Measurements from ENCODE around the gene TBC1D17. TPM values are rescaled to one million over a fixed set of nuclear protein-coding genes. Genes with fewer than 3 reads are reported as not detected.

Gene TBC1D17
- polyA plus RNA-seq, 3 donors from 2014 or later: 7.1 to 18.4 (median 7.3) TPM

DNA sequence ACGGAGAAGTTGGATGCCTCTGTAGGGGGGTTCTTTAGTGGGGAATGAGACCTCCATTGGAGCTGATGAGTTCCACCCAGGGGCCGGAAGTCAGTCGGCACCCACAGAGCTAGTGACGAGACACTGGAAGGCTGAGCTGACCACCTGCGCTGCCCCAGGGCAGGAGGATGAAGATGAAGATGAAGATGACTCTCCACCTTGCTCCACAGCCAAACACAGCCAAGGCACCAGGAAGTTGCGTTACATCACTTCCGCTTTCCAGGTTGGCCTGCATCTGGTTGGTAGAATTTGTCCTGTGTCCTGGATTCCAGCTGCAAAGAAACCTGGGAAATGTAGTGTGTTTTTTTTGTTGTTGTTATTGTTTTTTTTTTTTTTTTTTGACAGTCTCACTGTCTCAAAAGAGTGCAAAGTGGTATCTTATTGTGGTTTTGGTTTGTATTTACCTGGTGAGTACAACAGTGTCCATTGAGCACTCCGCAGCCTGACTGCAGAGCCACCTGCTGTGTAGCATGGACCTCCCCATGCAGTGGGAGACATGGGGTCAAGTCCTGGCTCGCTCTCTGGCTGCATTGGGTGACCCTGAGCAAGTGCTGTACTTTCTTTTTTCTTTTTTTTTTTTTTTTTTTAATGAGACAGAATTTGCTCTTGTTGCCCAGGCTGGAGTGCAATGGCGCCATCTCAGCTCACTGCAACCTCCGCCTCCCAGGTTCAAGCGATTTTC, 1.9 kb downstream of the TBC1D17 start:
- peaks cover 23 to 29% of the 10 kb centered on the region in 2 donors for H3K4me1 Mint-ChIP-seq
- no peak for DNase-seq
- H3K27ac Mint-ChIP-seq: peak overlapping the region in 2 of 6 donors; percentile 30 to 53
- H3K27me3 Mint-ChIP-seq (ENCODE audit: low read depth in 3 of 3): peaks cover 2 to 3% (median 2%) of the 10 kb centered on the region in 3 donors
- peaks cover 9 to 19% (median 10%) of the 10 kb centered on the region in 3 donors for H3K36me3 Mint-ChIP-seq
- H3K4me3 Mint-ChIP-seq: peak overlapping the region in 2 of 5 donors; percentile 25 to 50
- H3K9me3 Mint-ChIP-seq: no peaks in the 10 kb centered on the region

DNA sequence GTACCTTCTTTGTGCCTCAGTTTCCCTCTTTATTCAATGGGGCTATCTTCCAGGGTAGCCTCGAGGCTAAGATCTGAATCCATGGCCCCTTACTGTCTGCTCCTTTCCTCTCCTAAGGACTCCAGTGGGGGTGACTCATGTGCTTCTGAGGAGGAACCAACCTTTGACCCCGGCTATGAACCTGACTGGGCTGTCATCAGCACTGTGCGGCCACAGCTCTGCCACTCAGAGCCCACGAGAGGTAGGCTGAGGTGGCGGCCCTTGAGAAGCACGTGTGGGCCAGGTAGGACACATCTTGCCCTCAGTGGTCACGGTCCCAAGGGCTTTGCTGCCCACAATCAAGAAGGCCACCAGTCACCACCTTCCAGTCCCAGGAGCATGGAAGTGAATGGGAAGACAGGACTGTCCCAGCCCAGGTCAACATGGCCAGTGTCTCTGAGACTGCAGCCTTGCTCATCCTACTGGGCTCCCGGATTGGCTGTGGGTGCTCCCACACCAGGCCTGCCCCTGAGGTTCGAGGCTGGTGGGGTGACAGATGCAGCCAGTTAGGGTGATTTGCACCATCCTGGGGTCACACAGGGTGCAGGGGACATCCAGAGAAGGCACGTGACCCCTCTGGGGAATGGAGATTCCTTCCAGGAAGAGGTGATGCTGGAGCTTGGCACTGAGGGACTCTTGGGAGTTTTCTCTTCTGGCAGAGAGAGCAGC, 2.8 kb downstream of the TBC1D17 start:
- Mint-ChIP-seq H3K4me3 (peak overlapping the region in 2 of 5 donors; percentile 35 to 50), H3K27ac (peak overlapping the region in 2 of 6 donors; percentile 30 to 34), H3K27me3 (ENCODE audit: low read depth in 3 of 3) (peaks cover 2% of the 10 kb centered on the region in 3 donors), H3K36me3 (peaks cover 9 to 26% (median 15%) of the 10 kb centered on the region in 3 donors), H3K9me3 (no peaks in the 10 kb centered on the region), H3K4me1 (peaks cover 21 to 23% of the 10 kb centered on the region in 2 donors)
- DNase-seq: no peak

DNA sequence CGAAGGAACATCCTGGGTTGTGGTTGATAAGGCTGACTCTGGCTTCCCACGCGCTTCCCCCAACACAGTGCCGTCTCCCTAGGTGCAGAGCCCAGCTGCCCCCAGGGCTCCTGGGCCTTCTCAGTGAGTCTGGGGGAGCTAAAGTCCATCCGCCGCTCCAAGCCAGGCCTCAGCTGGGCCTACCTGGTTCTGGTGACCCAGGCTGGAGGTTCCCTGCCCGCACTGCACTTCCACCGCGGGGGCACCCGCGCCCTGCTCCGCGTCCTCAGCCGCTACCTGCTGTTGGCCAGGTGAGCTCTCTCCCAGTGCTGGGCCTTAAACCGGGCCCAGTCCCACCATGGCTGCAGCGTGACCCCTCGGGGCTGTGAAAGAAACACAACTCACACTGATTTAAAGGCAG, 3.7 kb downstream of the TBC1D17 start:
- peaks cover 9 to 28% (median 15%) of the 10 kb centered on the region in 3 donors for H3K36me3 Mint-ChIP-seq
- no peak for DNase-seq
- peaks cover 2% of the 10 kb centered on the region in 3 donors for H3K27me3 Mint-ChIP-seq (ENCODE audit: low read depth in 3 of 3)
- no peak overlapping the region for H3K4me3 Mint-ChIP-seq
- peaks cover 14 to 15% of the 10 kb centered on the region in 2 donors for H3K4me1 Mint-ChIP-seq
- no peaks in the 10 kb centered on the region for H3K9me3 Mint-ChIP-seq
- H3K27ac Mint-ChIP-seq: no peak overlapping the region

DNA sequence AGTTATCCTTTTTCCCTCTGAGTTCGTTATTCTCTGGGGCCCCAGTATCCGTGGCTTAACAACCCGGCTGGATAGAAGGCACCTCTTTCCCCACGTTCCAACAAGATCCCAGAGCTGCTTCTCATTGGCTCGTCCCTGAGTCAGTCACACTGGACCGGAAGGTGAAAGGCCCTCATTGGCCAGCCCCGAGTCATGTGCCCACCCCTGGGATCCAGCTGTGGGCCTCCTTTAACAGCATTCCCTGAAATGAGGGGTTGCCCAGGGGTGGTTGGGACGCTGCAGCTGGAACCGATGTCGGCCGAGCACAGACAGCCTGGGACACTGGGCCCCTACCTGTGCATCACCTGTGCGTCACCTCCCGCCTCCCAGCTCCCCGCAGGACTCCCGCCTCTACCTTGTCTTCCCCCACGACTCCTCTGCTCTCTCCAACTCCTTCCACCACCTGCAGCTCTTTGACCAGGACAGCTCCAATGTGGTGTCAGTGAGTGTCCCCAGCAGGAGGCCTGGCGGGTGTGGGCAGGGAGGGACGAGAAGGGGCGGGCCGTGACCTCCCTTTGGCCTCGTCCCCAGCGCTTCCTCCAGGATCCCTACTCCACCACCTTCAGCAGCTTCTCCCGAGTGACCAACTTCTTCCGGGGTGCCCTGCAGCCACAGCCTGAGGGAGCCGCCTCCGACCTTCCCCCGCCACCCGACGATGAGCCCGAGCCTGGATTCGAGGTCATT, 4.3 kb downstream of the TBC1D17 start:
- Mint-ChIP-seq H3K9me3 (no peaks in the 10 kb centered on the region), H3K36me3 (peaks cover 9 to 28% (median 15%) of the 10 kb centered on the region in 3 donors), H3K4me3 (no peak overlapping the region), H3K4me1 (peaks cover 14 to 15% of the 10 kb centered on the region in 2 donors), H3K27ac (peak overlapping the region in 1 of 6 donors; percentile 43), H3K27me3 (ENCODE audit: low read depth in 3 of 3) (peaks cover 2% of the 10 kb centered on the region in 3 donors)
- no peak for DNase-seq

DNA sequence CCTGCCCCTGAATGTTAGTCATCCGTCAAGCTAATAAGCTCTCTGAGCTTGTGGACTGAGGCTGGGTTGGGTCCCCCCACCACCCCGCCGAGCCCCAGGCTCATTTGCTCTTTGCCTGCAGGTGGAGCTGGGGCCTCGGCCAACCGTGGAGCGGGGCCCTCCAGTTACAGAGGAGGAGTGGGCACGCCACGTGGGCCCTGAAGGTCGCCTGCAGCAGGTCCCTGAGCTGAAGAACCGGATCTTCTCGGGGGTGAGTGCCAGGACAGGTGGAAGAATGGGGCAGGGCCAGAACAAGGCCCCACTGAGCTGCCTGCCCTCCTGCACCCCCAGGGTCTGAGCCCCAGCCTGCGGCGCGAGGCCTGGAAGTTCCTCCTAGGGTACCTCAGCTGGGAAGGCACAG, 5.1 kb downstream of the TBC1D17 start:
- DNase-seq: no peak
- H3K36me3 Mint-ChIP-seq: peaks cover 9 to 28% (median 15%) of the 10 kb centered on the region in 3 donors
- no peak overlapping the region for H3K27ac Mint-ChIP-seq
- peaks cover 14 to 15% of the 10 kb centered on the region in 2 donors for H3K4me1 Mint-ChIP-seq
- no peak overlapping the region for H3K4me3 Mint-ChIP-seq
- H3K9me3 Mint-ChIP-seq: no peaks in the 10 kb centered on the region
- H3K27me3 Mint-ChIP-seq (ENCODE audit: low read depth in 3 of 3): peaks cover 2% of the 10 kb centered on the region in 3 donors

DNA sequence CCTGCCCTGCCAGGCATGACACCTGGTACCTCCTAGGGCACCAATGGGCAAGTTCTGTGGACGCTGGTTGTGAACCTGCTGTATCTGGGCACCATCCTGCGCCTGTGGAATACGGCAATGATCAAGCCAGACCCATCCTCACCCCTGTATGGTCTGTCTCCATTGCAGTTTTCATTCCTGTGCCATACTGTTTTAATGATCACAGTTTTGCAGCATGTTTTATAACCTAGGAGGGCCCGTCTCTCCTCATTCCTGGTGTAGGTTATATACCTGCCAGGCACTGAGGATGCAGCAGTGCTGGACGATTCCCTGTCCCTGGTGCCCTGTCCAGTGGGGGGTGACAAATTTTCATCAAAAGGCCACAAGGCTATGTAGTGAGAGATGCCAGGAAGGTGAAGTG, 5.6 kb downstream of the TBC1D17 start:
- peaks cover 9 to 28% (median 15%) of the 10 kb centered on the region in 3 donors for H3K36me3 Mint-ChIP-seq
- no peaks in the 10 kb centered on the region for H3K9me3 Mint-ChIP-seq
- peaks cover 2% of the 10 kb centered on the region in 3 donors for H3K27me3 Mint-ChIP-seq (ENCODE audit: low read depth in 3 of 3)
- H3K27ac Mint-ChIP-seq: no peak overlapping the region
- DNase-seq: no peak
- H3K4me3 Mint-ChIP-seq: no peak overlapping the region
- peaks cover 11 to 12% of the 10 kb centered on the region in 2 donors for H3K4me1 Mint-ChIP-seq

DNA sequence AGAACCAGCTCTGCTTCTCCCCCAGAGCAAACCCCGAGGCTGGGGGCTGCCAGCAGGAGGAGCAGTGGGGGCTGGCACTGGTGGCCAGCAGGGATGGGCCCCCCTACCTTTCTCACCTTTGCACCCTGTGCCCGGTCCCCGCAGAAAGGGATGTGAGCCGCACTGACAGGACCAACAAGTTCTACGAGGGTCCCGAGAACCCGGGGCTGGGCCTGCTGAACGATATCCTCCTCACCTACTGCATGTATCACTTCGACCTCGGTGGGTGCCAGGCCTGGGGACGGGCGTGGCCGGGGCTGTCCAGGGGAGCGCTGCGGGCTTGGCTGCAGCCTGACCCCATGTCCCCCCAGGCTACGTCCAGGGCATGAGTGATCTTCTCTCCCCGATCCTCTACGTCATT, 6.6 kb downstream of the TBC1D17 start:
- no peak overlapping the region for H3K27ac Mint-ChIP-seq
- peaks cover 0 to 2% (median 2%) of the 10 kb centered on the region in 3 donors for H3K27me3 Mint-ChIP-seq (ENCODE audit: low read depth in 3 of 3)
- H3K36me3 Mint-ChIP-seq: peaks cover 9 to 25% (median 12%) of the 10 kb centered on the region in 3 donors

DNA sequence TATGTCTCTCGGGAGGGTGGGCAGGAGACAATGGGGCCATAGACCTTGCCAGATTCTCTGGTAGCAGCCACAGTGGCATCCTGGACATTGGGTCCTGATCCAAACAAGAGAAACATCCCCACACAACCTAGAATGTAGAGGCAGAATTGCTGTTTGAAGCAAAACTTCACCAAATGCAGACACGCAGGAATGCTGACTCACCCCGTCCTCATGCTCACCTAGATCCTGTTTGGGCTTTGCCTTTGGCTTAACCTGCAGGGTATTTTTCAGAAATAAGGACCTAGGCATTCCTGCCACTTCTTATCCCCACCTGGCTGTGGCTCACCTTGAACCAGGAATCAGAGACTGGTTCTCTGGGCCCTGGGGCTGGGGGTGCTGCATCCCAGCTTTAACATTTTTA, 7.3 kb downstream of the TBC1D17 start:
- Mint-ChIP-seq H3K9me3 (no peaks in the 10 kb centered on the region), H3K4me3 (no peak overlapping the region), H3K4me1 (peaks cover 0 to 2% of the 10 kb centered on the region in 2 donors), H3K27me3 (ENCODE audit: low read depth in 3 of 3) (peaks cover 0 to 2% (median 2%) of the 10 kb centered on the region in 3 donors), H3K27ac (peak overlapping the region in 1 of 6 donors; percentile 10), H3K36me3 (peaks cover 9 to 24% (median 10%) of the 10 kb centered on the region in 3 donors)
- DNase-seq: no peak

More for the DNA sequence above, 6.6 kb downstream of the TBC1D17 start:
- Mint-ChIP-seq H3K4me3 (no peak overlapping the region), H3K4me1 (peaks cover 1 to 2% of the 10 kb centered on the region in 2 donors), H3K9me3 (no peaks in the 10 kb centered on the region)
- no peak for DNase-seq

DNA sequence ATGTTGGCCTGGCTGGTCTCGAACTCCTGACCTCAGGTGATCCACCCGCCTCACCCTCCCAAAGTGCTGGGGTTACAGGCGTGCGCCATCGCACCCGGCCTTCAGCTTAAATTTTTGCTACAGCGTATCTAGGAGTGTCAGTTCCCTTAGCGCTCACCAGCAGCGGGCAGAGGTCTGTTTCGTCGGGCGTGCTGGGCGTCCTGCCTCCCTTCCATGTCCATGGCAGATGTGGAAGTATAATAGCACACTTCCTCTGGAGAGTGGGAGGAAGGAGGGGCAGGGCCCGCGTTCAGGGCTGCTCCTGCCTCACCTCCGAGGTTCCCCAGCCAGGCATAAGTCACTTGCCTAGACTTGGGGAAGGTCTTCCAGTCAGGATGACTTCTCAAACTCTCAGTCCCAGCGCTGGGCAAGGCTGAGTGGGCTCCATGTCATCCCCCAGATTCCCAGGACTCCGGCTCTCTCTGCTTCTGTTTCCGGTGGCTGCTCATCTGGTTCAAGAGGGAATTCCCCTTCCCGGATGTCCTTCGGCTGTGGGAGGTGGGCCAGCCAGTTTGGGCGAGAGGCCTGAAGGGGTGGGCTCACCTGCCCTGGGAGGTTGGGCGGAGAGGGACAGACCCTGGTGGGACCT, 9.6 kb downstream of the TBC1D17 start:
- H3K27me3 Mint-ChIP-seq (ENCODE audit: low read depth in 3 of 3): peaks cover 0 to 6% (median 2%) of the 10 kb centered on the region in 3 donors

DNA sequence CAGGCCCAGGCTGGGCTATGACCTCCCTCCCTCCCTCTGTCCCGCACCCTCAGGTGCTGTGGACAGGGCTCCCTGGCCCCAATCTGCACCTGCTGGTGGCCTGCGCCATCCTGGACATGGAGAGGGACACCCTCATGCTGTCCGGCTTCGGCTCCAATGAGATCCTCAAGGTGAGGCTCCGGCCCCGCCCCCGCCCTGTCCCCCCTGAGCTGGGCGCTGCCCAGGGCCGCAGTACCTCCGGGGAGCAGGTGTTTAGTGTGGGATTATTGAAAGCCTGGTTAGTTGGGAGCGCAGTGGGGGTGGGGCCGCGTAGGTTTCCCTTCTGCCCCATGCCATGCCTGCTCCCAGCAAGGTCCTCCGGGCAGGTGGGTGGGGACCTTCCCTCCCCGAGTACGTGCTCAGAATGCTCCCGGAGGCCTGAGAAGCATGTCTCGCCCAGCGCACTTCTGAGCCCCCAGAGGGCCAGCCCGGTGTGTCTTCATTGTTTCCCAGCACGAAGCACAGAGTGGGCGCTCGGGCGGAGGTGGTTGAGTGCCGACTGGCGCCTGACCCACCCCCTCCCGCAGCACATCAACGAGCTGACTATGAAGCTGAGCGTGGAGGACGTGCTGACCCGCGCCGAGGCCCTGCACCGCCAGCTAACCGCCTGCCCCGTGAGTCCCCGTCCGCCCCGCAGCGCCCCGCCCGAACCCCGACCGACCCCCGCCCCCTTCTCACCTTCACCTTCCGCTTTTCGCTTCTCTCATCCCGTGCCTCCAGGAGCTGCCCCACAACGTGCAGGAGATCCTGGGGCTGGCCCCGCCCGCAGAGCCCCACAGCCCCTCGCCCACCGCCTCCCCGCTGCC, 10.4 kb downstream of the TBC1D17 start:
- Mint-ChIP-seq H3K36me3 (peaks cover 5 to 16% (median 14%) of the 10 kb centered on the region in 3 donors), H3K27ac (no peak overlapping the region), H3K27me3 (ENCODE audit: low read depth in 3 of 3) (peaks cover 0 to 7% (median 2%) of the 10 kb centered on the region in 3 donors), H3K4me3 (no peak overlapping the region), H3K9me3 (peaks cover 0 to 3% (median 0%) of the 10 kb centered on the region in 6 donors), H3K4me1 (peaks cover 0 to 13% of the 10 kb centered on the region in 2 donors)
- no peak for DNase-seq

More for the DNA sequence above, 9.6 kb downstream of the TBC1D17 start:
- Mint-ChIP-seq H3K4me1 (peaks cover 0 to 10% of the 10 kb centered on the region in 2 donors), H3K27ac (no peak overlapping the region), H3K9me3 (peaks cover 0 to 2% (median 0%) of the 10 kb centered on the region in 6 donors), H3K4me3 (no peak overlapping the region), H3K36me3 (peaks cover 8 to 20% (median 10%) of the 10 kb centered on the region in 3 donors)
- DNase-seq: no peak

DNA sequence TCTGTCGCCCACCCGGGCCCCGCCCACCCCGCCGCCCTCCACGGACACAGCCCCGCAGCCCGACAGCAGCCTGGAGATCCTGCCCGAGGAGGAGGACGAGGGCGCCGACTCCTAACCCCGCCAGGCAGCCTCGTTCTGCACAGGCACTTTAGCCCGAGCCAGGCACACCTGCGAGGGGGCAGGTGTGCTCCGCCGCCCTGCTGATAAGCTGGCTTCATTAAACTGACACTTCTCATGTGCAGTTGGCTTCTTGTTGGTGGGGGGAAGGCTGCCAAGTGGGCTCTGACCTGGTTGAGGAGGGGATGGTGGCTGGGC, 11.0 kb downstream of the TBC1D17 start:
- peaks cover 1 to 12% (median 9%) of the 10 kb centered on the region in 3 donors for H3K36me3 Mint-ChIP-seq
- H3K4me3 Mint-ChIP-seq: no peak overlapping the region
- H3K4me1 Mint-ChIP-seq: peaks cover 0 to 13% of the 10 kb centered on the region in 2 donors
- DNase-seq: no peak
- no peak overlapping the region for H3K27ac Mint-ChIP-seq
- peaks cover 0 to 7% (median 2%) of the 10 kb centered on the region in 3 donors for H3K27me3 Mint-ChIP-seq (ENCODE audit: low read depth in 3 of 3)
- peaks cover 0 to 3% (median 0%) of the 10 kb centered on the region in 6 donors for H3K9me3 Mint-ChIP-seq

DNA sequence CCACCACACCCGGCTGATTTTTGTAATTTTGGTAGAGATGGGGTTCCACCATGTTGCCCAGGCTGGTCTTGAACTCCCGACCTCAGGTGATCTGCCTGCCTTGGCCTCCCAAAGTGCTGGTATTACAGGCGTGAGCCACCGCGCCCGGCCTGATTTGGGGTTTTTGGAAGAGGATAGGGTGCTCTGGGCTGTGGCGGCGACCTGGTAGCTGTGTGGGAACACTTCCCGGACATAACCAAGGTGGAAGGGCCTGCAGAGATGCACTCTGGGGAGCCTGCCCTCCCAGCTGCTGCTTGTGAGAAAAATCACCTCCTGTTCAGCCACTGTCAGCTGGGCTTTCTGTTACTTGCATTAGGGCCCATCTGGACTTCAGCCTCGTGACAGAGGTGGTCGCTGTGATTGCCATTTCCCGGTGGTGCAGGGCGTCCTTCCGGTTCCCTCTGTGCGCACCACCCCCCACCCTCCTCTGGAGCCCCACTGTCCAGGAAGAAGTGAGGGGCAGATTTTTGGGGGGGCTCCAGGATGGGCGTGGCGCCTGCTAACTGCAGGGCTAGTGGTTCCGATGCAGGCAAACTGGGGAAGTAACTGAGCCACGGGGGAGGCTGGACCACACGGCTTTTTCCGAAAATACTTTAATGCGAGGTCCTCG, 11.7 kb downstream of the TBC1D17 start:
- Mint-ChIP-seq H3K27ac (no peak overlapping the region), H3K4me3 (peak overlapping the region in 2 of 5 donors; percentile 24 to 35), H3K27me3 (ENCODE audit: low read depth in 3 of 3) (peaks cover 0 to 7% (median 2%) of the 10 kb centered on the region in 3 donors), H3K4me1 (peaks cover 0 to 13% of the 10 kb centered on the region in 2 donors), H3K36me3 (peaks cover 0 to 11% (median 9%) of the 10 kb centered on the region in 3 donors), H3K9me3 (peaks cover 0 to 3% (median 0%) of the 10 kb centered on the region in 6 donors)
- no peak for DNase-seq
